ENCODE data around the gene PNCK.

GRCh38 chrX:153706799-153707198 is 33.2 kb upstream of the PNCK start:
- TF ChIP-seq CTCF (conservative IDR thresholded peaks at IDR 0.05; ENCODE audit: low read depth, low read length) (no peak), EZH2 (IDR thresholded peaks at IDR 0.05; ENCODE audit: borderline replicate concordance, low read depth, low read length, poor library complexity, severe bottlenecking) (no peak)

All from A673 (cell line).